Measurements from ENCODE around the gene P3H3. TPM values are rescaled to one million over a fixed set of nuclear protein-coding genes. Genes with fewer than 3 reads are reported as not detected.

P3H3 gene
- total RNA-seq, 4 donors from 2014 or later = 27.4 to 90.1 (median 59.9) TPM

DNA sequence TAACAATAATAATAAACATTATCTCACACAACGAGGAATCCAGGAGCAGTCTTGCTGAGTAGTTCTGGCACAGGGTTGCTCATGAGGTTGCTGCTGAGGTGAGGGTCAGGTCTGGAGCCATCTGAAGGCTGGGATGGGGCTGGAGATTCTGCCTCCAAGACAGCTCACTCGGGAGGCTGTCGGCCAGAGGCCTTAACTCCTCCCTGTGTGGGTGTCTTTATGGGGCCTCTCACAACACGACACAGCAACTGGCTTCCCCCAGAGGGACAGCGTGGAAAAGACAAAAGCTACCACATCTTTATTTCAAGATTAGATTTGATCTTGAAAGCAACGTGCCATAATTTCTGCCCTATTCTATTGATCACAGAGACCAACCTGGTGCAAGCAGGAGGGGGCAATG lies 46.1 kb upstream of the P3H3 start:
- Histone ChIP-seq H3K4me3 (no peak overlapping the region), H3K9me3 (no peaks in the 10 kb centered on the region), H3K27ac (no peak overlapping the region), H3K27me3 (no peaks in the 10 kb centered on the region), H3K36me3 (no peaks in the 10 kb centered on the region), H3K4me1 (no peaks in the 10 kb centered on the region)
- intact Hi-C loops (cut with DNase I; ENCODE audit: low total_unique reads) = no loop called here
- TF ChIP-seq, protein P1, sequence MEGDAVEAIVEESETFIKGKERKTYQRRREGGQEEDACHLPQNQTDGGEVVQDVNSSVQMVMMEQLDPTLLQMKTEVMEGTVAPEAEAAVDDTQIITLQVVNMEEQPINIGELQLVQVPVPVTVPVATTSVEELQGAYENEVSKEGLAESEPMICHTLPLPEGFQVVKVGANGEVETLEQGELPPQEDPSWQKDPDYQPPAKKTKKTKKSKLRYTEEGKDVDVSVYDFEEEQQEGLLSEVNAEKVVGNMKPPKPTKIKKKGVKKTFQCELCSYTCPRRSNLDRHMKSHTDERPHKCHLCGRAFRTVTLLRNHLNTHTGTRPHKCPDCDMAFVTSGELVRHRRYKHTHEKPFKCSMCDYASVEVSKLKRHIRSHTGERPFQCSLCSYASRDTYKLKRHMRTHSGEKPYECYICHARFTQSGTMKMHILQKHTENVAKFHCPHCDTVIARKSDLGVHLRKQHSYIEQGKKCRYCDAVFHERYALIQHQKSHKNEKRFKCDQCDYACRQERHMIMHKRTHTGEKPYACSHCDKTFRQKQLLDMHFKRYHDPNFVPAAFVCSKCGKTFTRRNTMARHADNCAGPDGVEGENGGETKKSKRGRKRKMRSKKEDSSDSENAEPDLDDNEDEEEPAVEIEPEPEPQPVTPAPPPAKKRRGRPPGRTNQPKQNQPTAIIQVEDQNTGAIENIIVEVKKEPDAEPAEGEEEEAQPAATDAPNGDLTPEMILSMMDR (IDR thresholded peaks at IDR 0.05) = no peak
- TF ChIP-seq POLR2A (IDR thresholded peaks at IDR 0.05) = no peak
- DNase-seq = no peak

- no peaks in the 10 kb centered on the region for H3K4me1 ChIP-seq
- DNase-seq = no peak
- TF ChIP-seq, protein P1 (IDR thresholded peaks at IDR 0.05) = no peak
- no peak for TF ChIP-seq POLR2A (IDR thresholded peaks at IDR 0.05)
- no peaks in the 10 kb centered on the region for H3K27me3 ChIP-seq
- intact Hi-C loops (cut with DNase I; ENCODE audit: low total_unique reads) = no loop called here
- H3K9me3 ChIP-seq = no peaks in the 10 kb centered on the region
- no peak overlapping the region for H3K4me3 ChIP-seq
- no peak overlapping the region for H3K27ac ChIP-seq
- no peaks in the 10 kb centered on the region for H3K36me3 ChIP-seq
These were observed 45.2 kb upstream of the P3H3 start for GRCh38 chr12:6782850-6783566.

DNA sequence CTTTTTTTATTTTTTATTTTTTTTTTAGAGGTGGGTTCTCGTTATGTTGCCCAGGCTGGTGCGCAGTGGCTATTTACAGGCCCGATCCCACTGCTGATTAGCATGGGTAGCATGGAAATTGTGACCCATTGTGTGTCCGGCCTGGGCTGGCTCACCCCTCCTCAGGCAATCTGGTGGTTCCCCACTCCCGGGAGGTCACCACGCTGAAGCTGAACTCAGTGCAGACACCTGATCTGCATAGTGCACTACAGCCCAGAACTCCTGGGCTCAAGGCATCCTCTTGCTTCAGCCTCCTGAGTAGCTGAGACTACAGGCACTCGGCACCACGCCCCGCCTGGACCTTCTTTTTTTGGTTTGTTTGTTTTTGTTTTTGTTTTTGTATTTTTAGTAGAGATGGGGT lies 44.4 kb upstream of the P3H3 start:
- TF ChIP-seq, protein P1 (IDR thresholded peaks at IDR 0.05) = no peak
- no peak for TF ChIP-seq POLR2A (IDR thresholded peaks at IDR 0.05)

GRCh38 chr12:6784296-6784695 lies 43.9 kb upstream of the P3H3 start:
- TF ChIP-seq, protein P1 (IDR thresholded peaks at IDR 0.05) = no peak
- TF ChIP-seq POLR2A (IDR thresholded peaks at IDR 0.05) = no peak
- no peaks in the 10 kb centered on the region for H3K27me3 ChIP-seq
- H3K27ac ChIP-seq = no peak overlapping the region
- H3K36me3 ChIP-seq = no peaks in the 10 kb centered on the region
- intact Hi-C loops (cut with DNase I; ENCODE audit: low total_unique reads) = no loop called here
- H3K4me1 ChIP-seq = no peaks in the 10 kb centered on the region
- H3K9me3 ChIP-seq = no peaks in the 10 kb centered on the region
- no peak overlapping the region for H3K4me3 ChIP-seq
- no peak for DNase-seq

More for the DNA sequence above, 44.4 kb upstream of the P3H3 start:
- no peak for DNase-seq
- Histone ChIP-seq H3K4me1 (no peaks in the 10 kb centered on the region), H3K4me3 (no peak overlapping the region), H3K36me3 (no peaks in the 10 kb centered on the region), H3K27me3 (no peaks in the 10 kb centered on the region), H3K9me3 (no peaks in the 10 kb centered on the region), H3K27ac (no peak overlapping the region)
- intact Hi-C loops (cut with DNase I; ENCODE audit: low total_unique reads) = no loop called here

GRCh38 chr12:6784761-6785160 lies 43.4 kb upstream of the P3H3 start:
- H3K36me3 ChIP-seq = no peaks in the 10 kb centered on the region
- no peak for TF ChIP-seq POLR2A (IDR thresholded peaks at IDR 0.05)
- TF ChIP-seq, protein P1 (IDR thresholded peaks at IDR 0.05) = no peak
- intact Hi-C loops (cut with DNase I; ENCODE audit: low total_unique reads) = no loop called here
- no peaks in the 10 kb centered on the region for H3K27me3 ChIP-seq
- no peaks in the 10 kb centered on the region for H3K4me1 ChIP-seq
- no peak overlapping the region for H3K4me3 ChIP-seq
- no peak overlapping the region for H3K27ac ChIP-seq
- no peaks in the 10 kb centered on the region for H3K9me3 ChIP-seq
- no peak for DNase-seq

Data from uterus (tissue), 4 donors.